GM23338 (cell line): Measurements from ENCODE around the gene PYDC2. TPM values are rescaled to one million over a fixed set of nuclear protein-coding genes. Genes with fewer than 3 reads are reported as not detected.

Experiments used
- ATAC-seq: fragments of 200-7000 bp; cut with Tn5 transposase; 3 replicates; pipeline ENCODE4 v1.9.1; 2020
- DNase-seq: peaks from one replicate; pipeline ENCODE4 v3.0.0-alpha.2; 2015; ENCODE audit warnings: low spot score
- H2AFZ ChIP-seq: fragments of 200-600 bp; sonication (generic); 2 replicates; pipeline ENCODE4 v1.8.0; 2016; ENCODE audit warnings: antibody characterized with exemption, mild to moderate bottlenecking, moderate library complexity
- H3F3A ChIP-seq: fragments of 200-600 bp; sonication (generic); replicated peaks from 2 replicates; pipeline ENCODE4 v1.8.0; 2017; ENCODE audit warnings: antibody characterized with exemption, mixed run types, low read depth
- H3K27ac ChIP-seq: fragments of 200-600 bp; sonication (generic); 2 replicates; pipeline ENCODE4 v1.6.1; 2016; ENCODE audit warnings: low read depth
- H3K27me3 ChIP-seq: fragments of 200-600 bp; sonication (generic); 2 replicates; pipeline ENCODE4 v1.8.0; 2016; ENCODE audit warnings: mild to moderate bottlenecking, mixed run types, moderate library complexity; ENCODE audit not compliant: insufficient read depth
- H3K36me3 ChIP-seq: fragments of 200-600 bp; sonication (generic); 2 replicates; pipeline ENCODE4 v1.8.0; 2016; ENCODE audit warnings: mild to moderate bottlenecking; ENCODE audit not compliant: insufficient read depth
- H3K4me1 ChIP-seq: fragments of 200-600 bp; sonication (generic); 2 replicates; pipeline ENCODE4 v1.8.0; 2016; ENCODE audit warnings: mild to moderate bottlenecking, moderate library complexity; ENCODE audit not compliant: insufficient read depth
- H3K4me2 ChIP-seq: fragments of 200-600 bp; sonication (generic); 2 replicates; pipeline ENCODE4 v1.7.1; 2017; ENCODE audit warnings: mixed run types
- H3K4me3 ChIP-seq: fragments of 200-600 bp; sonication (generic); 2 replicates; pipeline ENCODE4 v1.6.1; 2016; ENCODE audit warnings: mixed run types
- H3K79me2 ChIP-seq: fragments of 200-600 bp; sonication (generic); replicated peaks from 2 replicates; pipeline ENCODE4 v1.8.0; 2017; ENCODE audit warnings: mild to moderate bottlenecking; ENCODE audit not compliant: insufficient read depth
- H3K9me2 ChIP-seq: fragments of 200-600 bp; sonication (generic); 2 replicates; pipeline ENCODE4 v1.8.0; 2017; ENCODE audit not compliant: insufficient read depth
- H4K20me1 ChIP-seq: fragments of 200-600 bp; sonication (generic); replicated peaks from 2 replicates; pipeline ENCODE4 v1.8.0; 2017; ENCODE audit warnings: mild to moderate bottlenecking; ENCODE audit not compliant: insufficient read depth
- H3K27ac Mint-ChIP-seq: 2 replicates; pipeline ENCODE4 v1.8.0; 2020; ENCODE audit warnings: inconsistent platforms, mild to moderate bottlenecking, moderate library complexity, mixed read lengths
- H3K27me3 Mint-ChIP-seq: 3 replicates; pipeline ENCODE4 v1.8.0; 2022; ENCODE audit warnings: low read depth, mild to moderate bottlenecking, moderate library complexity, mixed read lengths, inconsistent platforms; ENCODE audit not compliant: insufficient read depth, poor library complexity
- H3K36me3 Mint-ChIP-seq: 3 replicates; pipeline ENCODE4 v1.8.0; 2021; ENCODE audit warnings: low read depth, mild to moderate bottlenecking, inconsistent platforms, moderate library complexity, mixed read lengths
- H3K4me1 Mint-ChIP-seq: 3 replicates; pipeline ENCODE4 v1.8.0; 2020; ENCODE audit warnings: mild to moderate bottlenecking, inconsistent platforms, mixed read lengths
- H3K4me3 Mint-ChIP-seq: 3 replicates; pipeline ENCODE4 v1.8.0; 2021; ENCODE audit warnings: moderate library complexity, mild to moderate bottlenecking, inconsistent platforms, mixed read lengths
- H3K9me3 Mint-ChIP-seq: 3 replicates; pipeline ENCODE4 v1.8.0; 2020; ENCODE audit warnings: moderate library complexity, mild to moderate bottlenecking, inconsistent platforms, mixed read lengths
- CREB1 ChIP-seq: fragments of 250-450 bp; sonication (Bioruptor Pico); IDR thresholded peaks from 2 replicates; pipeline ENCODE4 v1.5.0; 2020; ENCODE audit warnings: low read depth, mild to moderate bottlenecking, moderate library complexity
- CTCF ChIP-seq, 2 experiments: fragments of 200-600 bp in 1 of 2; sonication (generic) in 1 of 2; conservative IDR thresholded peaks; 2 replicates each; pipeline versions ENCODE4 v1.5.1 to v1.6.1; 2016 to 2017; ENCODE audit warnings: antibody characterized with exemption in 2 of 2, low read depth in 2 of 2, mild to moderate bottlenecking in 2 of 2, moderate library complexity in 1 of 2
- ETS1 ChIP-seq: IDR thresholded peaks from 2 replicates; pipeline ENCODE4 v1.6.1; 2016; ENCODE audit warnings: antibody characterized with exemption
- EZH2 ChIP-seq: fragments of 200-600 bp; sonication (generic); IDR thresholded peaks from one replicate; pipeline ENCODE4 v1.8.0; 2017; ENCODE audit warnings: antibody characterized with exemption, mild to moderate bottlenecking, low read depth; ENCODE audit not compliant: unreplicated experiment
- EZH2phosphoT487 ChIP-seq: fragments of 200-600 bp; sonication (generic); IDR thresholded peaks from one replicate; pipeline ENCODE4 v1.8.1; 2018; ENCODE audit warnings: antibody characterized with exemption; ENCODE audit not compliant: unreplicated experiment
- JUNB ChIP-seq: IDR thresholded peaks from one replicate; pipeline ENCODE4 v1.6.1; 2016; ENCODE audit warnings: antibody characterized with exemption; ENCODE audit not compliant: unreplicated experiment
- NANOG ChIP-seq: IDR thresholded peaks from 2 replicates; pipeline ENCODE4 v1.6.1; 2016; ENCODE audit warnings: antibody characterized with exemption, borderline replicate concordance
- POLR2AphosphoS5 ChIP-seq: IDR thresholded peaks from 2 replicates; pipeline ENCODE4 v1.6.1; 2016; ENCODE audit warnings: antibody characterized with exemption, low read depth
- REST ChIP-seq: IDR thresholded peaks from one replicate; pipeline ENCODE4 v1.6.1; 2018; ENCODE audit warnings: antibody characterized with exemption; ENCODE audit not compliant: unreplicated experiment
- STAT1 ChIP-seq: IDR thresholded peaks from one replicate; pipeline ENCODE4 v1.6.1; 2016; ENCODE audit warnings: antibody characterized with exemption; ENCODE audit not compliant: unreplicated experiment
- ZNF114 ChIP-seq: fragments of 250-450 bp; sonication (Bioruptor Pico); IDR thresholded peaks from 2 replicates; pipeline ENCODE4 v1.5.0; 2020; ENCODE audit warnings: mild to moderate bottlenecking, moderate library complexity
- ZNF331 ChIP-seq: fragments of 250-450 bp; sonication (Bioruptor Pico); IDR thresholded peaks from 2 replicates; pipeline ENCODE4 v1.5.0; 2020; ENCODE audit warnings: low read depth, mild to moderate bottlenecking, moderate library complexity
- ZNF462 ChIP-seq: fragments of 250-450 bp; sonication (Bioruptor Pico); IDR thresholded peaks from 2 replicates; pipeline ENCODE4 v1.5.0; 2020; ENCODE audit warnings: mild to moderate bottlenecking, moderate library complexity
- polyA plus RNA-seq: library from polyadenylated mRNA; unstranded; fragments of >200 nt; fragmentation: Nextera tagmentation; extraction: Ambion mirVana; gene quantifications from 2 replicates; pipeline ENCODE4 v1.2.1, GENCODE V29; 2016
- total RNA-seq: library from RNA; depleted of rRNA; stranded (reverse); fragments of >200 nt; shearing (Covaris generic); gene quantifications from 2 replicates; pipeline ENCODE4 v1.2.3, GENCODE V29; 2014

Gene PYDC2
- total and polyA plus RNA-seq, 2 experiments from 2014 or later: not detected

- Histone ChIP-seq H3K4me3 (no peak overlapping the region), H4K20me1 (no peaks in the 10 kb centered on the region), H3K79me2 (no peaks in the 10 kb centered on the region), H3K9me2 (no peaks in the 10 kb centered on the region; the same call in 1 of the 2 replicates), H3K36me3 (no peaks in the 10 kb centered on the region), H2AFZ (peak overlapping the region; percentile 70), H3K27me3 (no peaks in the 10 kb centered on the region), H3K27ac (no peak overlapping the region), H3F3A (no peaks in the 10 kb centered on the region), H3K4me2 (no peak overlapping the region), H3K4me1 (no peaks in the 10 kb centered on the region)
- TF ChIP-seq EZH2: no peak
- TF ChIP-seq CTCF (conservative IDR thresholded peaks at IDR 0.05; ENCODE audit: low read depth in 2 of 2): no peak
- no peak for TF ChIP-seq REST
- no peak for TF ChIP-seq ZNF331
- no peak for TF ChIP-seq POLR2AphosphoS5
- no peak for TF ChIP-seq EZH2phosphoT487
- TF ChIP-seq JUNB: no peak
- TF ChIP-seq NANOG: no peak
- TF ChIP-seq ETS1: no peak
- TF ChIP-seq ZNF114 (CRISPR knock-in tag): no peak
- no peak for TF ChIP-seq CREB1 (CRISPR knock-in tag)
- no peak for TF ChIP-seq ZNF462 (CRISPR knock-in tag)
- TF ChIP-seq STAT1: no peak
- Mint-ChIP-seq H3K9me3 (peaks cover 5% of the 10 kb centered on the region; the same call in 2 of the 3 replicates), H3K36me3 (no peaks in the 10 kb centered on the region), H3K27ac (no peak overlapping the region; the same call in 1 of the 2 replicates), H3K4me1 (peaks cover 3% of the 10 kb centered on the region; the same call in 2 of the 3 replicates), H3K27me3 (no peaks in the 10 kb centered on the region), H3K4me3 (no peak overlapping the region)
- ATAC-seq (no peak), DNase-seq (no peak)
Observed at GRCh38 chr3:191470080-191470479, 9.1 kb downstream of the PYDC2 start.
